CD14-positive monocyte (primary cell): Measurements from ENCODE around the gene CEMP1. TPM values are rescaled to one million over a fixed set of nuclear protein-coding genes. Genes with fewer than 3 reads are reported as not detected.
A peak's percentile ranks its signal among the peaks of the same experiment; 100 is the strongest.
"Not testable (repeated sequence)": the region's sequence is repeated elsewhere in the genome, so short reads cannot be mapped to it uniquely, and the experiment has no call there.

Experiments used
- DNase-seq, 3 donors: peaks; one replicate each; pipeline ENCODE4 v3.0.0-alpha.2; 2011 to 2022
- H2AFZ ChIP-seq: 2 replicates; pipeline ENCODE4 v1.6.0; 2012; ENCODE audit warnings: mild to moderate bottlenecking, low read depth, low read length, inconsistent platforms; ENCODE audit not compliant: insufficient read depth, poor library complexity, severe bottlenecking
- H3K27ac ChIP-seq, 2 donors: 1 replicate in 1 of 2; 2 replicates in 1 of 2; pipeline ENCODE4 v1.5.1; 2012 to 2013; ENCODE audit warnings: low read length in 2 of 2, control low read depth in 1 of 2, inconsistent platforms in 1 of 2, low read depth in 1 of 2, mild to moderate bottlenecking in 1 of 2
- H3K27me3 ChIP-seq, 2 donors: one replicate each; pipeline versions ENCODE4 v1.6.0 to v1.6.1; 2011 to 2013; ENCODE audit warnings: low read length in 2 of 2; ENCODE audit not compliant: control insufficient read depth in 2 of 2, insufficient read depth in 2 of 2
- H3K36me3 ChIP-seq, 2 donors: replicated peaks in 1 of 2; 1 replicate in 1 of 2; 2 replicates in 1 of 2; pipeline versions ENCODE4 v1.5.1 to v1.6.1; 2012 to 2013; ENCODE audit warnings: low read length in 2 of 2, control low read depth in 1 of 2, inconsistent platforms in 1 of 2, mild to moderate bottlenecking in 1 of 2; ENCODE audit not compliant: insufficient read depth in 2 of 2, control insufficient read depth in 1 of 2
- H3K4me1 ChIP-seq, 2 donors: 1 replicate in 1 of 2; 2 replicates in 1 of 2; pipeline versions ENCODE4 v1.5.1 to v1.6.1; 2012 to 2013; ENCODE audit warnings: low read length in 2 of 2, control low read depth in 1 of 2, inconsistent platforms in 1 of 2, mild to moderate bottlenecking in 1 of 2, moderate library complexity in 1 of 2; ENCODE audit not compliant: insufficient read depth in 2 of 2, control insufficient read depth in 1 of 2
- H3K4me2 ChIP-seq: replicated peaks from 2 replicates; pipeline ENCODE3; 2012; ENCODE audit warnings: low read length, moderate library complexity, mild to moderate bottlenecking; ENCODE audit not compliant: poor library complexity, severe bottlenecking; ENCODE audit errors: extremely low read depth
- H3K4me3 ChIP-seq, 3 experiments: fragments of 200-600 bp in 1 of 3; sonication (generic) in 1 of 3; replicated peaks in 1 of 3; 1 replicate in 2 of 3; 2 replicates in 1 of 3; pipeline ENCODE4 v1.5.1; 2011 to 2013; ENCODE audit warnings: low read length in 3 of 3, mild to moderate bottlenecking in 3 of 3, control low read depth in 2 of 3, low read depth in 2 of 3, inconsistent platforms in 1 of 3, moderate library complexity in 1 of 3
- H3K79me2 ChIP-seq: 2 replicates; pipeline ENCODE4 v1.6.0; 2012; ENCODE audit warnings: mild to moderate bottlenecking, control low read depth, inconsistent platforms, low read length, moderate library complexity; ENCODE audit not compliant: insufficient read depth
- H3K9ac ChIP-seq: 2 replicates; pipeline ENCODE4 v1.6.0; 2017; ENCODE audit warnings: low read length, mild to moderate bottlenecking; ENCODE audit not compliant: insufficient read depth, poor library complexity, severe bottlenecking
- H3K9me3 ChIP-seq, 2 donors: replicated peaks in 1 of 2; 1 replicate in 1 of 2; 2 replicates in 1 of 2; pipeline versions ENCODE4 v1.5.1 to v1.6.1; 2012 to 2013; ENCODE audit warnings: low read length in 2 of 2, control low read depth in 1 of 2; ENCODE audit not compliant: control insufficient read depth in 1 of 2, insufficient read depth in 1 of 2
- H4K20me1 ChIP-seq: 2 replicates; pipeline ENCODE4 v1.6.0; 2012; ENCODE audit warnings: mild to moderate bottlenecking, low read length, control low read depth, moderate library complexity; ENCODE audit not compliant: insufficient read depth
- H3K27ac Mint-ChIP-seq, 7 donors: one replicate each; pipeline ENCODE4 v1.8.0; 2020; ENCODE audit warnings: mild to moderate bottlenecking in 7 of 7, mixed read lengths in 7 of 7, moderate library complexity in 6 of 7, inconsistent platforms in 2 of 7
- H3K27me3 Mint-ChIP-seq, 3 donors: one replicate each; pipeline ENCODE4 v1.8.0; 2021 to 2022; ENCODE audit warnings: low read depth in 3 of 3, mild to moderate bottlenecking in 3 of 3, mixed read lengths in 3 of 3, moderate library complexity in 3 of 3, inconsistent platforms in 1 of 3
- H3K36me3 Mint-ChIP-seq, 2 donors: one replicate each; pipeline ENCODE4 v1.8.0; 2020; ENCODE audit warnings: mixed read lengths in 2 of 2, inconsistent platforms in 1 of 2, mild to moderate bottlenecking in 1 of 2
- H3K4me1 Mint-ChIP-seq: one replicate; pipeline ENCODE4 v1.8.0; 2020; ENCODE audit warnings: mild to moderate bottlenecking, mixed read lengths
- H3K4me3 Mint-ChIP-seq, 2 donors: one replicate each; pipeline ENCODE4 v1.8.0; 2020; ENCODE audit warnings: mild to moderate bottlenecking in 2 of 2, mixed read lengths in 2 of 2, moderate library complexity in 1 of 2
- H3K9me3 Mint-ChIP-seq, 7 donors: one replicate each; pipeline ENCODE4 v1.8.0; 2020 to 2022; ENCODE audit warnings: mixed read lengths in 7 of 7, mild to moderate bottlenecking in 6 of 7, moderate library complexity in 6 of 7, inconsistent platforms in 2 of 7
- CTCF ChIP-seq: fragments of 200-600 bp; IDR thresholded peaks from one replicate; pipeline ENCODE4 v1.8.0; 2022; ENCODE audit warnings: antibody characterized with exemption, mild to moderate bottlenecking
- WGBS: methylation state at CpG from one replicate; pipeline ENCODE4 v1.1.5; 2013; ENCODE audit warnings: missing lambda C conversion rate; ENCODE audit not compliant: insufficient coverage; 5-methylcytosine and 5-hydroxymethylcytosine counted together
- intact Hi-C, 2 donors: fragments of 100-400 bp; cut with micrococcal nuclease; formaldehyde crosslinking; loops; one replicate each; pipeline versions ENCODE4 v1.15.0 to v1.15.1; 2023
- polyA plus RNA-seq, 3 donors: library from polyadenylated mRNA; depleted of rRNA in 1 of 3; unstranded in 2 of 3; stranded (reverse) in 1 of 3; fragments of 300-500 nt in 2 of 3; fragments of >200 nt in 1 of 3; fragmentation: Illumina TruSeq in 2 of 3; gene quantifications; 1 replicate in 2 of 3; 2 replicates in 1 of 3; pipeline ENCODE4 v1.2.3, GENCODE V29; 2012 to 2021

The CEMP1 gene
- polyA plus RNA-seq, 3 donors = 0.12 to 0.56 TPM; not detected in 1

- H3K36me3 Mint-ChIP-seq, H3K27ac ChIP-seq, H3K4me2 ChIP-seq, H3K27me3 ChIP-seq, H3K9ac ChIP-seq, H3K4me3 ChIP-seq, H3K27ac Mint-ChIP-seq, H2AFZ ChIP-seq, H3K9me3 ChIP-seq, H3K36me3 ChIP-seq, H3K9me3 Mint-ChIP-seq, H3K4me3 Mint-ChIP-seq, H3K4me1 Mint-ChIP-seq, DNase-seq, H4K20me1 ChIP-seq, H3K79me2 ChIP-seq, H3K27me3 Mint-ChIP-seq, intact Hi-C loops: not testable (repeated sequence)
- no CpG with 5 or more reads among the region's 4 CpGs for WGBS
- peak; percentile 51 for TF ChIP-seq CTCF
- peaks cover 5 to 12% of the 10 kb centered on the region in 2 donors for H3K4me1 ChIP-seq
Measured at GRCh38 chr16:2560798-2561133, 29.6 kb upstream of the CEMP1 start.

DNA sequence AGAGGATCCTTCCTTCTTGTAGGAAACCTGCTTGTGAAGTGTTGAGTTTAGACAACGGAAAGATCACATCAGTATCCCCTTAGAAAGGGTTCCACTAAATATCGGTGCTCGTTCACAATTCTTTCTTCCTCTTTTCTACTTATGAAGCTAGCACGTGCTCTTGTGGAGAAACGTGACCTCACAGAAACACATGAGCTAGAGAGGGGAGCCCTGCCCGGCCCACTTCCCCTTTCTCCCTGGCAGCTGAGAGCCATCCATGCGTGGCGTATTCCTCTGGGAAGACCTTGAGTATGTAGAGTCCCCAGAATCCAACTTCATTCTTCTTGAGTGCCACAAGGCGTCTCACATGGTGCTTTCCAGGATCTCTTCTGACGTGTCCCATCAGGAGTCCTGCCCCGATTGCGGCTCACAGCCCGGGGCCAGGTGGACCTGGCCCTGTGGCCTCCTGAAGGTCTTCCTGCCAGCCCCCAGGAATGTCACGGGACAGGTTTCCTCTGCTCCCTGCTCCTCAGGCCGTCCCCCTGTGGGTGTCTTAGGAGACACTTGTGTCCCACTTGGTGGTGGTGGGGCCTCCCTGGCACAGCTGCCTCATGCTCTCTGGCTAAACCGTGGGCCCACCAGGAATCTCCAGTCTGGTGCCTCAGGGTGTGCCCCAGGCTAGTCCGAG is 29.1 kb upstream of the CEMP1 start:
- no CpG with 5 or more reads among the region's 17 CpGs for WGBS
- H3K9me3 ChIP-seq, H4K20me1 ChIP-seq, H3K27me3 Mint-ChIP-seq, H3K9me3 Mint-ChIP-seq, H3K79me2 ChIP-seq, H3K27ac Mint-ChIP-seq, H2AFZ ChIP-seq, H3K36me3 ChIP-seq, H3K4me3 Mint-ChIP-seq, H3K4me2 ChIP-seq, H3K27me3 ChIP-seq, intact Hi-C loops, H3K4me1 Mint-ChIP-seq, H3K9ac ChIP-seq, H3K4me3 ChIP-seq, H3K36me3 Mint-ChIP-seq, DNase-seq: not testable (repeated sequence)
- peaks cover 5 to 12% of the 10 kb centered on the region in 2 donors for H3K4me1 ChIP-seq
- peak overlapping the region; percentile 56 to 75 for H3K27ac ChIP-seq

DNA sequence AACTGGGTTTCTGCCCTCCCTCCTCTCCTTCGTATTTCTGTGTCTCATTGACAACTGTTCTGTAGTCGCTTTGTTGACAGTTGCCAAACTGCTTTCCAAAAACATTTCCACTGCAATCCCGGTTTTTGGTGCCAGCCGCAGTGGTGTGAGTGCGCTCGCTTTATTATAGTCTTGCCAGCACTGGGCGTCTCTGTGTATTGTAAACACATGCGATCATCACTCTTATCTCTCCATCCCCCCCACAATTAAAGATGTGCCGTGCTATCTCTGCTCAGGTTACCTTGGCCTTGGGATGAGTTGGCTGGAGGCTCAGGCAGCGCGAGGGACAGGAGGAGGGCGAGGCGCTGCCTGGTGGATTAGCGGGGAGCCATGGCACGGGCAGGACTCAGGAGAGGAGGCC is 25.9 kb upstream of the CEMP1 start:
- H3K9me3 Mint-ChIP-seq, H3K4me1 Mint-ChIP-seq, H3K4me3 Mint-ChIP-seq, H3K9me3 ChIP-seq, H3K4me2 ChIP-seq, H3K27me3 Mint-ChIP-seq, H3K4me3 ChIP-seq, H3K79me2 ChIP-seq, H3K36me3 ChIP-seq, H3K27ac Mint-ChIP-seq, DNase-seq, H4K20me1 ChIP-seq, H3K27me3 ChIP-seq, H3K27ac ChIP-seq, H3K9ac ChIP-seq, H3K36me3 Mint-ChIP-seq, intact Hi-C loops, H2AFZ ChIP-seq: not testable (repeated sequence)
- no CpG with 5 or more reads among the region's 15 CpGs for WGBS
- peaks cover 5 to 16% of the 10 kb centered on the region in 2 donors for H3K4me1 ChIP-seq

DNA sequence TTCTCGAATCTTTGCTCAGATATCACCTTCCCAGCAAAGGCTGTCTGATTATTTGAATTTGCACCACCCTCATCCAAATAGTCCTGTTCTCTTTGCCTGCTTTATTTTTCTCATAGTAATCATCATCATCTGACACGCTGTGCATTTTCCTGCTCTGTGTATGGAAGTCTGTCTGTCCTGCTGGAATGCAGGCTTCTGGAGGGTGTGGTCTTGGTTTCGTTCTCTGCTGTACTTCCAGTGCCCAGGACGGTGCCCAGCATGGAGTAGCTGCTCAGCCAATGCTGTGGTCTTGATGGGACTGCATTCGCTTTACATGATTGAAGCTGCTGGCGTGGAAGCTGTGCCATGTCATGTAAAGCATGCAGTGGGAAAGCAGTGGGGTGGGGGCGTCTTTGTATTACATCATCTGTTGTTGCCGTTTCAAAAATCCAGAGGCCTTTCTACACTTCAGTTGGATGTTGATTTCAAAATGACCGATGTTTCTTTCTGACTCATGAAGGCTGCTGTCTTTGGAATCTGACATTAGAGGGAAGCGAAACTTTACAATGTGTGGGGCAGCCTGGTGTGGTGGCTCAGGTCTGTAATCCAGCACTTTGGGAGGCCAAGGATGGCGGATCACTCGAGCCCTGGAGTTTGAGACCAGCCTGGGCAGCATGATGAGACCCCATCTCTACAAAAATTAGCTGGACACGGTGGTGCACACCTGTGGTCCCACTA is 23.7 kb upstream of the CEMP1 start:
- H3K4me3 ChIP-seq, intact Hi-C loops, H3K4me3 Mint-ChIP-seq, DNase-seq, H3K27me3 ChIP-seq, H3K9me3 ChIP-seq, H3K36me3 Mint-ChIP-seq, H3K9ac ChIP-seq, H3K9me3 Mint-ChIP-seq, H4K20me1 ChIP-seq, H2AFZ ChIP-seq, H3K36me3 ChIP-seq, H3K4me2 ChIP-seq, H3K27ac Mint-ChIP-seq, H3K27me3 Mint-ChIP-seq, H3K4me1 Mint-ChIP-seq: not testable (repeated sequence)
- Histone ChIP-seq H3K27ac (peak overlapping the region in 1 of 2 donors; percentile 50), H3K4me1 (peaks cover 6 to 13% of the 10 kb centered on the region in 2 donors), H3K79me2 (peaks cover 11% of the 10 kb centered on the region)
- WGBS = no CpG with 5 or more reads among the region's 13 CpGs
